HepG2 (cell line): ENCODE results near the gene ALKBH5. TPM values are rescaled to one million over a fixed set of nuclear protein-coding genes. Genes with fewer than 3 reads are reported as not detected.

Source experiments
- ARID2 ChIP-seq: sonication (generic); formaldehyde crosslinking; IDR thresholded peaks from 2 replicates; pipeline ENCODE4 v1.8.1; 2022; ENCODE audit warnings: mild to moderate bottlenecking, missing genetic modification reagents, borderline replicate concordance
- CEBPG ChIP-seq: IDR thresholded peaks from 2 replicates; pipeline ENCODE4 v1.6.1; 2016
- KDM2A ChIP-seq: sonication (generic); formaldehyde crosslinking; IDR thresholded peaks from 2 replicates; pipeline ENCODE4 v1.4.0; 2020; ENCODE audit warnings: low read depth, missing genetic modification reagents, borderline replicate concordance
- PAXIP1 ChIP-seq: sonication (generic); formaldehyde crosslinking; conservative IDR thresholded peaks from 2 replicates; pipeline ENCODE4 v1.4.0; 2020; ENCODE audit warnings: mild to moderate bottlenecking, missing genetic modification reagents, moderate library complexity
- PHF8 ChIP-seq: sonication (generic); formaldehyde crosslinking; IDR thresholded peaks from 2 replicates; pipeline ENCODE4 v1.5.0; 2020; ENCODE audit warnings: missing genetic modification reagents
- REPIN1 ChIP-seq: sonication (generic); formaldehyde crosslinking; IDR thresholded peaks from 2 replicates; pipeline ENCODE4 v1.8.0; 2022; ENCODE audit warnings: missing genetic modification reagents, low read depth, mild to moderate bottlenecking, borderline replicate concordance
- RFXAP ChIP-seq: sonication (generic); formaldehyde crosslinking; IDR thresholded peaks from 2 replicates; pipeline ENCODE4 v1.4.0; 2020; ENCODE audit warnings: missing genetic modification reagents, borderline replicate concordance
- RXRA ChIP-seq: sonication (generic); formaldehyde crosslinking; IDR thresholded peaks from 2 replicates; pipeline ENCODE4 v1.5.1; 2020; ENCODE audit warnings: missing genetic modification reagents
- SRF ChIP-seq: IDR thresholded peaks from 2 replicates; pipeline ENCODE4 v1.6.1; 2011; ENCODE audit warnings: mild to moderate bottlenecking, low read depth, low read length, moderate library complexity
- THAP9 ChIP-seq: sonication (generic); formaldehyde crosslinking; IDR thresholded peaks from 2 replicates; pipeline ENCODE4; 2020; ENCODE audit warnings: missing genetic modification reagents, mild to moderate bottlenecking, borderline replicate concordance
- ZBTB1 ChIP-seq: sonication (generic); formaldehyde crosslinking; IDR thresholded peaks from 2 replicates; pipeline ENCODE4 v1.4.0; 2020; ENCODE audit warnings: missing genetic modification reagents, borderline replicate concordance
- ZNF121 ChIP-seq: sonication (generic); formaldehyde crosslinking; IDR thresholded peaks from 2 replicates; pipeline ENCODE4 v1.5.0; 2020; ENCODE audit warnings: mild to moderate bottlenecking, missing genetic modification reagents
- ZNF275 ChIP-seq: sonication (generic); formaldehyde crosslinking; IDR thresholded peaks from 2 replicates; pipeline ENCODE4 v1.8.0; 2022; ENCODE audit warnings: missing genetic modification reagents, mild to moderate bottlenecking, inconsistent platforms, borderline replicate concordance
- ZNF329 ChIP-seq: sonication (generic); formaldehyde crosslinking; IDR thresholded peaks from 2 replicates; pipeline ENCODE4 v1.9.0; 2021; ENCODE audit warnings: low read depth, mild to moderate bottlenecking, missing genetic modification reagents
- ZNF496 ChIP-seq: sonication (generic); formaldehyde crosslinking; IDR thresholded peaks from 2 replicates; pipeline ENCODE4 v1.8.1; 2023; ENCODE audit warnings: mild to moderate bottlenecking, moderate library complexity, missing genetic modification reagents; ENCODE audit not compliant: insufficient replicate concordance
- ZNF543 ChIP-seq: sonication (generic); formaldehyde crosslinking; IDR thresholded peaks from 2 replicates; pipeline ENCODE4 v1.4.0; 2020; ENCODE audit warnings: mild to moderate bottlenecking, missing genetic modification reagents
- ZNF564 ChIP-seq: sonication (generic); formaldehyde crosslinking; IDR thresholded peaks from 2 replicates; pipeline ENCODE4 v1.8.1; 2023; ENCODE audit warnings: mild to moderate bottlenecking, missing genetic modification reagents
- ZNF660 ChIP-seq: sonication (generic); formaldehyde crosslinking; IDR thresholded peaks from 2 replicates; pipeline ENCODE4 v1.5.1; 2020; ENCODE audit warnings: mild to moderate bottlenecking, low read depth, missing genetic modification reagents, borderline replicate concordance
- ZNF790 ChIP-seq: sonication (generic); formaldehyde crosslinking; IDR thresholded peaks from 2 replicates; pipeline ENCODE4 v1.8.0; 2022; ENCODE audit warnings: missing genetic modification reagents, mild to moderate bottlenecking, borderline replicate concordance
- ZNF83 ChIP-seq: sonication (generic); formaldehyde crosslinking; IDR thresholded peaks from 2 replicates; pipeline ENCODE4 v1.4.0; 2020; ENCODE audit warnings: missing genetic modification reagents, mild to moderate bottlenecking, borderline replicate concordance
- polyA plus RNA-seq, 8 experiments: library from polyadenylated mRNA; depleted of rRNA in 3 of 8; stranded (reverse) in 7 of 8; unstranded in 1 of 8; fragments of >200 nt; fragmentation: Illumina TruSeq in 4 of 8; extraction: Trizol in 4 of 8; gene quantifications; 2 replicates each; pipeline versions ENCODE4 v1.2.1 to v1.2.3, GENCODE V29; 2011 to 2016; ENCODE audit warnings: low read depth in 4 of 8, missing spikeins in 1 of 8, mixed read lengths in 1 of 8; ENCODE audit not compliant: insufficient read depth in 1 of 8
- total RNA-seq, 5 experiments: library from RNA; depleted of rRNA; stranded (reverse); fragments of >200 nt; fragmentation: Illumina TruSeq; extraction: Trizol; gene quantifications; 2 replicates each; pipeline ENCODE4 v1.2.3, GENCODE V29; 2016; ENCODE audit warnings: low read depth in 1 of 5

ALKBH5 gene
- total and polyA plus RNA-seq, 2 of the 13 experiments (the other 11 are each of a cell fraction or from before 2014, with no cell fraction given), result 68.9 to 76.9 TPM

GRCh38 chr17:18183334-18184142, at the start of gene ALKBH5 (continued):
- TF ChIP-seq PAXIP1 (CRISPR knock-in tag) (peak; percentile 69), REPIN1 (peak; percentile 59; the same call in 1 of the 2 replicates), ZNF121 (CRISPR knock-in tag) (0 out of 2 replicates have a peak, but pooled peaks have one; percentile 18), ZNF83 (CRISPR knock-in tag) (0 out of 2 replicates have a peak, but pooled peaks have one; percentile 78), ZNF790 (CRISPR knock-in tag) (peak; percentile 93; the same call in 1 of the 2 replicates), ARID2 (peak; percentile 44; the same call in 1 of the 2 replicates), ZNF329 (CRISPR knock-in tag) (peak; percentile 24; the same call in 1 of the 2 replicates), KDM2A (peak; percentile 51), RXRA (CRISPR knock-in tag) (0 out of 2 replicates have a peak, but pooled peaks have one; percentile 13), ZNF275 (CRISPR knock-in tag) (peak; percentile 71; the same call in 1 of the 2 replicates), ZBTB1 (CRISPR knock-in tag) (no peak), THAP9 (peak; percentile 47; the same call in 1 of the 2 replicates), ZNF564 (CRISPR knock-in tag) (peak; percentile 56; the same call in 1 of the 2 replicates), PHF8 (CRISPR knock-in tag) (peak; percentile 57; the same call in 1 of the 2 replicates), ZNF496 (CRISPR knock-in tag) (no peak), ZNF543 (CRISPR knock-in tag) (peak; percentile 72), SRF (peak; percentile 35; the same call in 1 of the 2 replicates), ZNF660 (no peak), CEBPG (CRISPR knock-in tag) (0 out of 2 replicates have a peak, but pooled peaks have one; percentile 11), RFXAP (CRISPR knock-in tag) (peak; percentile 46; the same call in 1 of the 2 replicates)
